HL-60 (cell line): ENCODE data around the gene CNTD1.
A peak's percentile ranks its signal among the peaks of the same experiment; 100 is the strongest.
"Not testable (repeated sequence)": the region's sequence is repeated elsewhere in the genome, so short reads cannot be mapped to it uniquely, and the experiment has no call there.

Source experiments
- DNase-seq, 2 experiments: peaks; one replicate each; pipeline ENCODE4 v3.0.0-alpha.2; 2010 to 2020; ENCODE audit warnings: low read depth in 1 of 2, low spot score in 1 of 2
- H3K27ac ChIP-seq: fragments of 250-450 bp; sonication (Bioruptor Pico); replicated peaks from 2 replicates; pipeline ENCODE4 v1.5.1; 2020; ENCODE audit warnings: mild to moderate bottlenecking, moderate library complexity
- H3K27me3 ChIP-seq: fragments of 250-450 bp; sonication (Bioruptor Pico); 2 replicates; pipeline ENCODE4 v1.5.1; 2021; ENCODE audit warnings: mild to moderate bottlenecking, moderate library complexity; ENCODE audit not compliant: insufficient read depth, poor library complexity, severe bottlenecking
- H3K4me3 ChIP-seq: replicated peaks from 2 replicates; pipeline ENCODE4 v1.5.1; 2011; ENCODE audit warnings: mild to moderate bottlenecking, control low read depth, low read length; ENCODE audit not compliant: insufficient read depth
- GABPA ChIP-seq: IDR thresholded peaks from 2 replicates; pipeline ENCODE4 v1.6.1; 2012; ENCODE audit warnings: low read depth
- POLR2AphosphoS5 ChIP-seq: IDR thresholded peaks from 2 replicates; pipeline ENCODE4 v1.6.1; 2012; ENCODE audit warnings: low read depth
- SPI1 ChIP-seq: IDR thresholded peaks from 2 replicates; pipeline ENCODE4 v1.6.1; 2012; ENCODE audit warnings: low read depth, mild to moderate bottlenecking, borderline replicate concordance
- TF ChIP-seq, protein P1 (sequence below): IDR thresholded peaks from one replicate; pipeline ENCODE4 v1.5.1; 2011; ENCODE audit warnings: low read length, control low read depth, inconsistent platforms; ENCODE audit not compliant: insufficient read depth
- TF ChIP-seq, protein P2 (sequence below): IDR thresholded peaks from 2 replicates; pipeline ENCODE4 v1.6.1; 2012; ENCODE audit warnings: low read depth; ENCODE audit not compliant: insufficient replicate concordance

CNTD1 gene

DNA sequence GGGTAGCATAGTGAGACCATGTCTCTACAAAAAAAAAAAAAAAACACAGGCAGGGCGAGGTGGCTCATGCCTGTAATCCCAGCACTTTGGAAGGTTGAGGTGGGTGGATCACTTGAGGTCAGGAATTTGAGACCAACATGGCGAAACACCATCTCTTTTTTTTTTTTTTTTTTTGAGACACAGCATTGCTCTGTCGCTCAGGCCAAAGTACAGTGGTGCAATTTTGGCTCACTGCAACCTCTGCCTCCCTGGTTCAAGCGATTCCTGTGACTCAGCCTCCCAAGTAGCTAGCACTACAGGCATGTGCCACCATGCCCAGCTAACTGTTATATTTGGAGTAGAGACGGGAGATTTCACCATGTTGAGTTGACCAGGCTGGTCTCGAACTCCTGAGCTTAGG lies 32.5 kb upstream of the CNTD1 start:
- Histone ChIP-seq H3K4me3 (no peak overlapping the region), H3K27me3 (peaks cover 12% of the 10 kb centered on the region), H3K27ac (no peak overlapping the region)
- TF ChIP-seq POLR2AphosphoS5, result no peak
- TF ChIP-seq, protein P1, sequence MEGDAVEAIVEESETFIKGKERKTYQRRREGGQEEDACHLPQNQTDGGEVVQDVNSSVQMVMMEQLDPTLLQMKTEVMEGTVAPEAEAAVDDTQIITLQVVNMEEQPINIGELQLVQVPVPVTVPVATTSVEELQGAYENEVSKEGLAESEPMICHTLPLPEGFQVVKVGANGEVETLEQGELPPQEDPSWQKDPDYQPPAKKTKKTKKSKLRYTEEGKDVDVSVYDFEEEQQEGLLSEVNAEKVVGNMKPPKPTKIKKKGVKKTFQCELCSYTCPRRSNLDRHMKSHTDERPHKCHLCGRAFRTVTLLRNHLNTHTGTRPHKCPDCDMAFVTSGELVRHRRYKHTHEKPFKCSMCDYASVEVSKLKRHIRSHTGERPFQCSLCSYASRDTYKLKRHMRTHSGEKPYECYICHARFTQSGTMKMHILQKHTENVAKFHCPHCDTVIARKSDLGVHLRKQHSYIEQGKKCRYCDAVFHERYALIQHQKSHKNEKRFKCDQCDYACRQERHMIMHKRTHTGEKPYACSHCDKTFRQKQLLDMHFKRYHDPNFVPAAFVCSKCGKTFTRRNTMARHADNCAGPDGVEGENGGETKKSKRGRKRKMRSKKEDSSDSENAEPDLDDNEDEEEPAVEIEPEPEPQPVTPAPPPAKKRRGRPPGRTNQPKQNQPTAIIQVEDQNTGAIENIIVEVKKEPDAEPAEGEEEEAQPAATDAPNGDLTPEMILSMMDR, result no peak
- TF ChIP-seq SPI1, result no peak
- TF ChIP-seq, protein P2, sequence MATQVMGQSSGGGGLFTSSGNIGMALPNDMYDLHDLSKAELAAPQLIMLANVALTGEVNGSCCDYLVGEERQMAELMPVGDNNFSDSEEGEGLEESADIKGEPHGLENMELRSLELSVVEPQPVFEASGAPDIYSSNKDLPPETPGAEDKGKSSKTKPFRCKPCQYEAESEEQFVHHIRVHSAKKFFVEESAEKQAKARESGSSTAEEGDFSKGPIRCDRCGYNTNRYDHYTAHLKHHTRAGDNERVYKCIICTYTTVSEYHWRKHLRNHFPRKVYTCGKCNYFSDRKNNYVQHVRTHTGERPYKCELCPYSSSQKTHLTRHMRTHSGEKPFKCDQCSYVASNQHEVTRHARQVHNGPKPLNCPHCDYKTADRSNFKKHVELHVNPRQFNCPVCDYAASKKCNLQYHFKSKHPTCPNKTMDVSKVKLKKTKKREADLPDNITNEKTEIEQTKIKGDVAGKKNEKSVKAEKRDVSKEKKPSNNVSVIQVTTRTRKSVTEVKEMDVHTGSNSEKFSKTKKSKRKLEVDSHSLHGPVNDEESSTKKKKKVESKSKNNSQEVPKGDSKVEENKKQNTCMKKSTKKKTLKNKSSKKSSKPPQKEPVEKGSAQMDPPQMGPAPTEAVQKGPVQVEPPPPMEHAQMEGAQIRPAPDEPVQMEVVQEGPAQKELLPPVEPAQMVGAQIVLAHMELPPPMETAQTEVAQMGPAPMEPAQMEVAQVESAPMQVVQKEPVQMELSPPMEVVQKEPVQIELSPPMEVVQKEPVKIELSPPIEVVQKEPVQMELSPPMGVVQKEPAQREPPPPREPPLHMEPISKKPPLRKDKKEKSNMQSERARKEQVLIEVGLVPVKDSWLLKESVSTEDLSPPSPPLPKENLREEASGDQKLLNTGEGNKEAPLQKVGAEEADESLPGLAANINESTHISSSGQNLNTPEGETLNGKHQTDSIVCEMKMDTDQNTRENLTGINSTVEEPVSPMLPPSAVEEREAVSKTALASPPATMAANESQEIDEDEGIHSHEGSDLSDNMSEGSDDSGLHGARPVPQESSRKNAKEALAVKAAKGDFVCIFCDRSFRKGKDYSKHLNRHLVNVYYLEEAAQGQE, result no peak
- no peak for TF ChIP-seq GABPA
- no peak for DNase-seq

DNA sequence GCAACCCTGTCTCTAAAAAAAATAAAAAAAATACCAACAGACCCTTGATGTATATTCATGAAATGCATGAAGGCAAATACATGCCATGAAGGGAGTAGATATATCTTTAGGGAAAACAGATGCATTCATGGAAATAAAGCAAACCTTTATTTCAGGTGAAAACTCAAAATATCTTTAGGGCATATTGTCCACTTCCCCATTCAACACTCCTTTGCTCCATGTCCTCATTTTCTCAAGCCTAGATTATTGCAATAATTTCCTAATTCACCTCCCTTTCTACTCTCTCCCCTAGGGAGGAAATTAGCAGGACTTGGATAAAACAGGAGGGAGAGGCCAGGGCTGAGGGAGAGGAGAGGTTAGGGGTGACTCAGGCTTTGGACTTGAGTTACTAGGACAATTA lies 31.1 kb upstream of the CNTD1 start:
- Histone ChIP-seq H3K27ac (no peak overlapping the region), H3K27me3 (no peaks in the 10 kb centered on the region), H3K4me3 (no peak overlapping the region)
- TF ChIP-seq SPI1, result peak; percentile 77
- TF ChIP-seq, protein P2, result no peak
- no peak for TF ChIP-seq GABPA
- no peak for TF ChIP-seq POLR2AphosphoS5
- TF ChIP-seq, protein P1, result no peak
- no peak for DNase-seq

DNA sequence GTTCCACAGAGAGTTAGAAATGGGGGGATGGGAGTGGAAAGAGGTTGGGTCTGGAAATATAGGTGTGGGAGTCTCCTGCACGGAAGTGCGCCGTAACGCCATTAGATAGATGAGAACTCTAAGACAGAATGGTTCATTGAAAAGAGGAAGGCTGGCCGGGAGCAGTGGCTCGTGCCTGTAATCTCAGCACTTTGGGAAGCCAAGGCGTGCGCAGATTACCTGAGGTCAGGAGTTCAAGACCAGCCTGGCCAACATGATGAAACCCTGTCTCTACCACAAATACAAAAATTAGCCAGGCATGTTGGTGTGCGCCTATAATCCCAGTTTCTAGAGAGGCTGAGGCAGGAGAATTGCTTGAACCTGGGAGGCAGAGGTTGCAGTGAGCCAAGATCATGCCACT lies 30.7 kb upstream of the CNTD1 start:
- not testable (repeated sequence) for H3K4me3 ChIP-seq, H3K27me3 ChIP-seq, H3K27ac ChIP-seq
- DNase-seq, result peak in 1 of 2 experiments; percentile 20
- peak; percentile 59; the same call in 1 of the 2 replicates for TF ChIP-seq SPI1

DNA sequence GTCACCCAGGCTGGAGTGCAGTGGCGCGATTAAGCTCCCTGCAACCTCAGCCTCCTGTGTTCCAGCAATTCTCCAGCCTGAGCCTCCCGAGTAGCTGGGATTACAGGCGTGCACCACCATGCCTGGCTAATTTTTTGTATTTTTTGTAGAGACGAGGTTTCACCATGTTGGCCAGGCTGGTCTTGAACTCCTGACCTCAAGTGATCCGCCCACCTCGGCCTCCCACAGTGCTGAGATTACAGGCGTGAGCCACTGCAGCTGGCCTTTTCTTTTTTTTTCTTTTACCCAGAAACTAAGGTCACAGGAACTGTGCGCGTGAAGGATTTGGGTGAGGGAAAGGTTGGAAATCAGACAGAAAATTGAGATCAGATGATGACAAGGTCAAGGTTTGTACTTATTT lies 28.7 kb upstream of the CNTD1 start:
- not testable (repeated sequence) for H3K4me3 ChIP-seq, H3K27me3 ChIP-seq, H3K27ac ChIP-seq, DNase-seq

DNA sequence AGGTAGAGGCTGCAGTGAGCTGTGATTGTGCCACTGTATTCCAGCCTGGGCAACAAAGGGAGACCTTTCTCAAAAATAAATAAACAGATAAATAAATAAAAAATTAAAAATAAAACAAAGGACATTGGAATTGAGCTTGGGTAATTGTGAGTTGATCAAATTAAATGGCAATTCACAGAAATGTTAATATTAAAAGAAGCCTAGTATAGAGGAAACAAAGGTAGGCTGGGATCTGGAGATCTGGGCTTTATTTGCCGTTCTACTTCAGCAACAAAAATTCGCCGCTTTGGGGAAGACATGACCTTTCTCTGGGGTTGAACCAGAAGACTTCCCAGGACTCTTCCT lies 25.7 kb upstream of the CNTD1 start:
- no peak for DNase-seq
- peak overlapping the region; percentile 88 for H3K4me3 ChIP-seq
- peak overlapping the region; percentile 72 for H3K27ac ChIP-seq
- TF ChIP-seq SPI1 (no peak), GABPA (no peak), POLR2AphosphoS5 (no peak)
- TF ChIP-seq, protein P1, result no peak
- TF ChIP-seq, protein P2, result no peak
- H3K27me3 ChIP-seq, result no peaks in the 10 kb centered on the region
